Left lobe of liver (tissue), 2 donors: ENCODE data around the gene TSKU. TPM values are rescaled to one million over a fixed set of nuclear protein-coding genes. Genes with fewer than 3 reads are reported as not detected.
"Not testable (repeated sequence)": the region's sequence is repeated elsewhere in the genome, so short reads cannot be mapped to it uniquely, and the experiment has no call there.

Source experiments
- ATAC-seq: fragments of 200-7000 bp; cut with Tn5 transposase; one replicate; pipeline ENCODE4 v1.9.1; 2020; ENCODE audit warnings: mild to moderate bottlenecking, moderate library complexity
- DNase-seq: peaks from one replicate; pipeline ENCODE4 v3.0.0-alpha.2; 2020; ENCODE audit warnings: low spot score
- total RNA-seq: library from RNA; stranded (reverse); gene quantifications from one replicate; pipeline ENCODE4 v1.2.1, GENCODE V29; 2021
- donor health status: DM: no; HTN: no; CAD: no; lungs with moderate emphysema.
- donor health status: DM: no; HTN: yes; CAD: no.

TSKU gene
- total RNA-seq, 1 donor from 2014 or later, result 547 TPM

DNA sequence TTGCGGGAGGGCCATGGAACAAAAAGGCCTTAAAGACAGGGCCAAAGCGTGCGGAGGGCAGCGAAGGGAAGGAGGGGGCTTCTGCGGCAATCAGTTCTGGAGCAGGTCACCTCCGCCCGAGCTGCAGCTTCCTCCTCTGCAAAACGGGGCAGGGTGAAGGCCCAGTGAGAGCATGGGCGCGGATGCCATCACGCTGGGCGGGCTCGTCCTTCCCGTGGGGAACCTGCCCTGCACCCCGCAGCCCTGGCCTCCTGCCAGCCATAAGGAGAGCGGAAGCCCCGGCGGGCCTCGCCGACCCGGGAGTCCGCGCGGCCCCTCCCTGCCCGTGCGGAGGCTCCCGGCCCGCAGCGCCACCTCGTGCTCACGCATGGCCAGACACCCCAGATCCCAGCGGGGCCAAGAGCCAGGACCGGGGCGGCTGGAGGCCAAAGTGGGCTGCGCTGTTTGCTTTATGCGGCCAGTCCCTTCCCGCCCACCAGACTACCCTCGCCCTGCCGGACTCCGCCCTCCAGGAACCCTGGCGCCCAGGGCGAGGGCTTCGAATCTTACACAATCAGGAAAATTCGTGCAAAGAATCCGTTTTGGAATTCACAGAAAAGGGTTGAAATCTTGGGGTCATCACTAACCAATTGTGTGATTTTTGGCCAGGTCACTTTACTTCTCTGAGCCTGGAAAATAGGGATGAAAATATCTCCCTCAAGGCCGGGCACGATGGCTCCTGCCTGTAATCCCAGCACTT, 16.1 kb downstream of the TSKU start:
- peak; percentile 94 for DNase-seq
- ATAC-seq, result peak; percentile 47

DNA sequence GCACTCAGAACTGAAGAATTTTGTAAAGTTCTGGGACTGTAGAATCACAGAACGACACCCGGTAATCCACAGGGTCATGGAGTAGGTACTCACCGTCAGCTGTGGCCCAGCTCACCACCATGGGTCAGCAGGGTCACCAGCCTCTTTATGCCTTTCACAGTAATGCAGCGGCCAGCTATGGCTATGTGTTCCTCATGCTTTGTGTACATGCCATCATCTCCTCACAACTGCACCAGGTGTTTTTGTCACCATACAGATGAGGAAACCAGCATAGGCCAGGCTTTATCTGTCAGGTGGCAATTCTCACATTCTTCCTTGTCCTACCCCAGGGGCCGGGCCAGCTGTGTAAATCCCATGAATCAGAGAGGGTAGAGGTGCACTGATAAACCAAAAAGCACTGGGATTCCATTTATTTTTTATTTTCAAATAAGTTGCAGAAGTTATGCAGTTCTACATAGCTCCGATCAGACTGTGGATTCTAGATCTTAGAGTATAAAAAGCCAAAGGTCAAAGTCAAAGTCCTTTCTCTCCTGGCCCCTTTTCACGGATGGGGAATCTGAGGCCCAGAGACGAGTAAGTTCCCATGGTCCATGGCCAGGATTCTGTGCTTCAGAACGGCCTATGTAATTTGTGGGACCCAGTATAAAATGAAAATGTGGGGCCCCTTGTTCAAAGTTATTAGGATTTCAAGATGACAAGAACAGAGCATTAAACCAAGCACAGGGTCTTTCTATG, 17.5 kb downstream of the TSKU start:
- peak; percentile 0 for ATAC-seq
- DNase-seq, result peak; percentile 62

DNA sequence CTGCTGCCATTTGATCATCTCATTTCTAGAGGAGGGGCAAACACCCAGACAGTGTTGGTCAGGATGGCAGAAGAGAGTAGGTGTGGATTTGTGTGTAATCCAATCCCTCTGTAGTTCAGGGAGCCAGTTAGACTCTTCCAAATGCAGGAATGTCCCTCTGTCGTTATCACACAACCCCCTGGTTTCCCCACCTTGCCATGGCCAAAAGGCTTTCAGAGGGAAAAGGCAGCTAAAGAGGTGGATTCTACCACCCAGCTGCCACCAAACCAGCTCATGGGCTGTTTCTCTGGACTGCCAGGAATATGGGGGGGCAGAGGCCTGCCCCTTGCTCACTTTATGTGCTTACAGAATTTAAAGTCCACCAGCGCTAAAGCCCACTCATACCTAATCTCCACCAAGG, 18.1 kb downstream of the TSKU start:
- DNase-seq (peak; percentile 67), ATAC-seq (peak; percentile 2)

DNA sequence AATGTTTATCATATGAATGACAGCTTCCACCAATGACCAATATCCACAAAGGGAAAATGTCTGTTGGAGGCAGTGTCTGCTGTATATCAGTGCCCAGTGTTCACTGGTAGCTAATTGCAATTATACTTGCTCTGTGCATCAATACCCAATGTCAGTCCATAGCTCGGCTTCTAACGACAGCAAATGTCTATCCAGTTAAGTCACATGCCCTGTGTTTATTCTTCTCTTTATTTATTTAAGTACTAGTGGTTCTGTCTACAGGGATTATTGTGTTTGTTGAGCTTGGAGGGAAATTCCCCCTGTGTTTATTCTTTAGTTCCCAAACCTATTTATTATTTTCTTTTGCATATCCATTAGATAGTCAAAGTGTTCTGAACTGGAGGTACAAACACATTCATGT, 18.6 kb downstream of the TSKU start:
- no peak for DNase-seq
- peak; percentile 0 for ATAC-seq

DNA sequence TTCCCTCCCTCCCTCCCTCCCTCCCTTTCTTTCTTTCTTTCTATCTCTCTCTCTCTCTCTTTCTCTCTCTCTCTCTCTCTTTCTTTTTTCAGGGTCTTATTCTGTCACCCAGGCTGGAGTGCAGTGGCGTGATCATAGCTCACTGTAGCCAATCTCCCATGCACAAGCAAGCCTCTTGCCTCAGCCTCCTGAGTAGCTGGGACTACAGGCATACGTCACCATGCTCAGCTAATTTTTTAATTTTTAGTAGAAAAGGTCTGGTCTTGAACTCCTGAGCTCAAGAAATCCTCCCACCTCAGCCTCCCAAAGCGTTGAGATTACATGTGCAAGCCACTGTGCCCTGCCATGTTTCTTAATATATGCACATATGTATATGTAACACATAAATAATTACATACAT, 19.0 kb downstream of the TSKU start:
- ATAC-seq, result no peak

DNA sequence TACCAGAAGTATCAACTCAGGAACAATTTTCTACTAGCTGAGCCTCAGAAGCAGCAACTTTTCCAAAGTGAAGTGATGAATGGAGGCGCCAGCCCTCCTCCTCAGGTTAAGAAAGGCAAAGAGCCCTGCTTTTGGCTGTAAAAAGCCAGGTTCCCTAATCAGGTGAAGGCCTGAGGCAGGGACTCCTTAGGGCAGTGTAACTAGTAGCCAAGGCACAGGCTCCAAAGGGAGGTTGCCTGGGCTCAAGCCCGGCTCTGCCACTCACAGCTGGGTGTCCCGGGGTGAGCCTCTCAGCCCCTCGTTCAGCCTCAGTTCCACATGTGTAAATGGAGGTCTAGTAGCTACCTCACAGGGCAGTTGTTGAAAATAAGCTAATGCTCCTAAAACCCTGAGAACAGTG, 19.5 kb downstream of the TSKU start:
- DNase-seq (peak; percentile 64), ATAC-seq (peak; percentile 1)

More for the DNA sequence above, 19.0 kb downstream of the TSKU start:
- DNase-seq, result peak; percentile 43

DNA sequence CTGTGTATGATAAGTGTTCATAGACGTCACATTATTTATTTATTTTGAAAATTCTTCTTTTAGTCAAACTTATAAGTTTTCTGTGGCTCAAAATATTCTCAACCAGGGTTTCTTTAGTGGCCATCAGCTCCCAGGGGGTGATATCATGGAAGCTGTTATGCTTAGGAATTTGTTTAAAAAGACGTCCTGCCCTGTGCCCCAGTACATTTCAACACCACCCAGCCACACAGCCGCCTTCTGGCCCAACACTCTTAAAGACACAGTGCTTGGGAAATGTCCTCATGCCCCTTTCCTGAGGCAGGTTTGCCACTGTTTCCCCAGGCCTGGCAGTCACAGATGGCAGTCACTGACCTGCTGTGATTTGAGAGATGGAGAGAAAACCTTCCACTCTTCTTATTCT, 19.9 kb downstream of the TSKU start:
- ATAC-seq, result peak; percentile 2
- DNase-seq, result peak; percentile 71

DNA sequence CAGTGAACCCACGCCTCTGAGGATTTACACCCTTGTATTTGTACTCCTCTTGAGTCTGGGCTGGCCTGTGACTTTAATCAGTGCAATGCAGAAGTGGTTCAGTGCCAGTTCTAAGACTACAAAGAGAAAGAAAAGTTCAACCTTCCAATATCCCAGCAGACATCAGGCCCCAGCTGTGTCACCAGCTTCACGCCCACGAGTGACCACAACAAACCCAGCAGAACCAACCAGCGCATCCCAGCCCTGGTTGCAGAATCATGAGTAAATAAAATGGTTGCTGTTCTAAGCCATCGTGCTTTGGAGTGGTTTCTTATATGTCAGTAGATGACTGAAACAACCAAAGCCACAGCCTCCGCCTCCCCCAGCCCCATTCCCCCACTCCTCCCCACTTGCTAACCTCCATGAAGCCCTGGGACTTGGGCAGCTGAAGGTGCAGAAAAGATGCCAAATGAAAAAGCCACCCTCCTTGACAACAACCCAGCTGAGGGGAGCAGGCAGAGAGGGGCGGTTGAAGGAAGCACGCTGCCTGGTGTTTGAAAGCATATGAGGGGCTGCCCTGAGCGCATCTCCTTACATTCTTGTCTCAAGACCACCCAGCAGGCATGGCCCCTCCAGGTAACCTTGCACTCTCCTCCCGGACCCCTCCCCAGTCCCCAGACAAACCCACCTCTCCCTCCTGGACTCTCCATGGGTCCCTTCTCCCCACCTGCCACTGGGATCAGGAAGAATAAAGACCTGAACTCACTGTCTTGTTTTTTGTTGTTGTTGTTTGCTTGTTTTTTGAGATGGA, 20.9 kb downstream of the TSKU start:
- ATAC-seq, result no peak
- peak; percentile 53 for DNase-seq

DNA sequence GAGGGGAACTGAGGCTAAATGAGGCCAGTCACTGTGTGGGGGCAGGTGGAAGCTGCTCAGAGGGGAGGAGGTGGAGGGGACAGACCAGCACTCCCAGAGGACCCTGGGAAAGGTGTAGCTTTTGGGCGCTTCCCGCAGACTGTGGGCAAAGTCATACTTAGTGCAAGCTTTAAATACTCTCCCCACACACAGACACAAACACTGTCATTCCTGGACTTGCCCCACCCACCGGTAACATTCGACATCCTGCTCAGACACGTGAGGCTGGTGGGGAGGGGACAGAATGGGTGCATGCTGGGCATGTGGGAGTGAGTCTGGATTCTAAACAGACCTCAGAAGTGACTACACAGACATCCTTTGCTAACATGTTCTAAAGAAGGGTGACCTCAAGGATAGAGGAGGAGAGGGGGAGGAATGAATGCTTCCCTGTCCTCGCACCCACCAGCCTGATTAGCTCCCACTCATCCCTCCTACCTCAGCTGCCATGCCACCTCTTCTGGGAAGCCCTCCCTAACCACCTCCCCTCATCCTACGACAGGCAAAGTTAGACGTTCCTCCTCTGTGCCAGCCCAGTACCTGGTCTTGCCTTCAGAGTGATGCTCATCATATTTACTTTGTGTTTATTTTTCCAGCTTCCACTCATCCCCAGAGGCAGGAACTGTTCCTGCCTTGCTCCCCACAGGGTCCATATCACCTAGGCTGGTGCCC, 22.2 kb downstream of the TSKU start:
- DNase-seq, result peak; percentile 56
- ATAC-seq, result peak; percentile 1

DNA sequence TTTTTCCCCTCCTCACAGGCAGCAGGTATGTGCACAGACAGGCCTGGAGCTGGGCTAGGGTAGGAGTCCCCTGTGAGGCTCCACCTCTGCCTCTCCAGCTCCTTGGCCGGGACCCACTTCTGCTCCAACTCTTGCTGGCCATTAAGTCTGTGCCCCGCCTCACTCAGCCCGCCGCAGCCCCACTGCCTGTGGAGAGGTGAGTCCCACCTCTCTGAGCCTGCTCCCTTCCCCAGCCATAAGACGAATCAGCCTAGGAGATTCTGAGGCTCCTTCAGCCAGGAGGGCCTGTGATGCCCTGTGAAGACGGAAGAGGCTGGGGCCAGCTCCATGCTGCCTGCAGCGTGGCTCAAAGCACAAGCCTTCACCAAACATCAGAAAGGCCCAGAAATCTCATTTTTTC, 23.0 kb downstream of the TSKU start:
- ATAC-seq (no peak), DNase-seq (peak; percentile 43)

DNA sequence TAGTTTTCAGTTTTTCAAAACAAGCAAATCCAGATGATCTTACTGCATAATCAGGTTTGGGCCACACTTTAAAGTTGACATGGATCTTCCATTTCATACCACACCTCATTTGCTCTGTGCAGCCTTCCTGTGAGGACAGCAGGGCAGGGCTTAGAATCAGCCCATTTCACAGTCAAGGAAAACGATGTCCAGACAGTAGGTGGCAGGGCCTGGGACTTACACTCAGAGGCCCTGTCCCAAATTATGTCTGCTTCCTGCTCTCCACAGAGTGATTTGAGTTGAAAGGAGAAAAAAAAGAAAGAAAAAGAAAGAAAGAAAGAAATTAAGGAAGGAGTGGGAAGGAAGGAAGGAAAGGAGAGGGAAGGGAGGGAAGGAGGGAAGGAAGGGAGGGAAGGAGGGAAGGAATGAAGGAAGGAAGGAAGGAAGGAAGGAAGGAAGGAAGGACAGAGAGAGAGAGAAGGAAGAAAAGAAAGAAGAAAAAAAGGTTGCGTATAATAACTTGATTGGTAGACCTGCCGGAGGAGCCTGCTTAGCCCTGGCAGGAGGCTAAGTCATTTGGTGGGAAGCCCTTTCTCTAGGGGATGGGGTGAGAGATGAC, 23.6 kb downstream of the TSKU start:
- no peak for ATAC-seq
- DNase-seq, result no peak

DNA sequence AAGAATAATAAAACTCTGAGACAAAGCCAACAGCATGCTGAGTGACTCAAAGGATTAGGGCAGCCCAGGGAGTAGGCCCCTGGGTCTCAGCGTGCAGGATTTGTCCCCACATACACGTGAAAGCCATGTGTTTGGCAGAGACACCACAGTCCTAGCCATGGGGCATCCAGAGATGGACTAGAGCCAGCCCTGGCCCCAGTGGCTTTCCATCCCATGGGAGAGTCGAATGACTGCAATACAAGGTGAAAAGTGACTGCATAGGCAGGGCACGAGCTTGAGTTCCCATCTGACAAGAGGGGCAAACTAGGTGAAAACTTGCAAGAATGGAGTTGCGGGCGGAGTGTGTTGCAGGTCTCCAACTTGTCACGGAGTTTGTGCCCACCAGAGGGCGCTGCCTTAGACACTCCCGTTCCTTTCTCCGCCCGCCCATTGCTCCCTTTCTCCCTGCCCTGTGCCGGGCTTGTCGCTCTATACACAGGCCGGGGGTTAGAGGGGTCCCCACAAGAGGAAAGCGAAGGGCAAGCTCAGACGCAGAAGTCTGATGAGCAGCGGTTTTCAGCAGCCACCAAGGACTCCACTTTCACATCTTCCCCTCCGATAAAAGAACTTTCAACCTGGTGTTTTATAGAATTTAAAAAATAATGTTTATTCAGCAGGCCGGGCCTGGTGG, 24.2 kb downstream of the TSKU start:
- ATAC-seq (peak; percentile 55), DNase-seq (peak; percentile 81)

DNA sequence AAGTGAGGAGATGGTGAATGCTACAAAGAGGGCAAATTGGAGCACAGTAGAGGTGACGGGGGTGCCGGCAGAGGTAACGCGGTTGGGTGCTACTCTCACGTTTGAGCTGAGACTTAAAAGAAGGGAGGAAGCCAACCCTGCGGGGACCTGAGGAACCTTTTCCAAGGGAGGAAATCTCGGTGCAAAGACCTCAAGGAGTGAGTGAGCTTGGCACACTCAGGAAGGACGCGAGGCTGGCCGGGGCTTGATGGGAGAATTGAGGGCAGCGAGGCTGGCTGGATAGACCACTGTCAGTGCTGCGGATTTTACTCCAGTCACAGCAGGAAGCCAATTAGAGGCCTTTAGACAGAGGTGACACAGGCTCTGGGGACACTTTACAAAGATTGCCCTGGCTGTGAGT, 25.0 kb downstream of the TSKU start:
- peak; percentile 39 for DNase-seq

DNA sequence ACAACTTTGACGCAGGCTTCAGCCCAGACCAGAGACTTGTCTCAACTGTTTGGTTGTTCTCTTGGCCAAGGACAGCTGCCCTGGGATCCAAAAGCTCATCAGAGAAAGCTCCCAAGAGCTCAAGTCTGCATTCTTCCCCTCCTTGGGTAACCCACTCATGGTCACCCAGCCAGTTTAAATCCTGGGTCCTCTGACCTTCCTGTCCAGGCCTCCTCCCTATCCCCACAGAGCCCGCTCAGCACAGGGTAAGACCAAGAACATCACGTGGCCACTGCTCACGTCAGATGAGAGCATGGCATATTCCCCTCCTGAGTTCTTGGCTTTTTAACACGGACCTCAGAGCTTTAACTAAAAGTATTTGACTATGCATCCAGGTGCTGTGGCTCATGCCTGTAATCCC, 25.8 kb downstream of the TSKU start:
- no peak for ATAC-seq

More for the DNA sequence above, 25.0 kb downstream of the TSKU start:
- no peak for ATAC-seq

DNA sequence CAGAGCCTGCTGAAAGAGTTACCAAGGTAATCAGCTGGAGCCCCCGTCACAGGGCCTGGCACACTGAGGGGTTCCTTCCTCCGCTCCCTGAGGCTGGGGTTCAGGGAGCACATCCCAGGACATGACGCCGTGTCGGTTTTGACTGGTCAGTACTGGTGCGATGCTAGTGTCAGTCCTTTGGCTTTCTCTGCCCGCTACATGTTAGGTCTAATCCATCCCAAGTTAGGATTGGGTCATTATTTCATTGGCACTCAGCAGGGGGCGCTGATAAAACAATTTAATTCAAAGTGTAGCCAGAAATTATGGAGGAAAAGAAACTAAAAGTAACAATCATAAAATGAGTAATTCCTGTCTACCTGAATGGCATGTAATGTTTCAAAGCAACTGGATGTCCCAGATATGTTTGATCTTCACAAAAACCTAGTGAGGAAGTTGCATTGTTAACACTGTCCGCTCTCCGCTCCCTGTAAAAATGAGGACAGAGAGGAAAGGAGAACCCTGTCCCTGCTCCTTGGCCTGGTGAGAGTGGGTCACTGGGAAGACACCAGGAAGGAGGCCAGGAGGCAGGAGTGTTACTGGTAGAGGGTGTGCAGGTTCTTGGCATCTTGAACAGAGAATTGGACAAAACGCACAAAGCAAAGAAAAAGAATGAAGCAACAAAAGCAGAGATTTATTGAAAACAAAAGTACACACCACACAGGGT, 27.1 kb downstream of the TSKU start:
- ATAC-seq (peak; percentile 76), DNase-seq (peak; percentile 63)

More for the DNA sequence above, 25.8 kb downstream of the TSKU start:
- DNase-seq, result no peak

DNA sequence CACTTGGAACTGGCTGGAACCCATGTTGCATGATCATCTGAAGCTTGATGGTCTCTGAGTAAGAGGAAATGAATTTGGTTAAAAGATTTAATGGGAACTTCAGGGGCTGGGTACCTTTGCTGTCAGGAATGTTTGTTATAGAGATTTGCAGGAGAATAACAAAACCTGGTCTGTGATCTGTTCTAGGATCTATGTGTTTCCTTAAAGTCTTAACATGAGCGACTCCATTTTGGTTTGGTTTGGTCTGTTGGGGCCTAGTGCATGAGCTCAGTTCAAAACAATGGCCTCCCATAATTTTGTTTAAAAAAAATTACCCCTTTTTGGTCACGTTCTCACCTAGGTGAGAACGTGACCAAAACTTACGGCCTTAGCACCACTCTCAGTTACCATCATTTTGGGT, 28.1 kb downstream of the TSKU start:
- no peak for DNase-seq
- no peak for ATAC-seq

DNA sequence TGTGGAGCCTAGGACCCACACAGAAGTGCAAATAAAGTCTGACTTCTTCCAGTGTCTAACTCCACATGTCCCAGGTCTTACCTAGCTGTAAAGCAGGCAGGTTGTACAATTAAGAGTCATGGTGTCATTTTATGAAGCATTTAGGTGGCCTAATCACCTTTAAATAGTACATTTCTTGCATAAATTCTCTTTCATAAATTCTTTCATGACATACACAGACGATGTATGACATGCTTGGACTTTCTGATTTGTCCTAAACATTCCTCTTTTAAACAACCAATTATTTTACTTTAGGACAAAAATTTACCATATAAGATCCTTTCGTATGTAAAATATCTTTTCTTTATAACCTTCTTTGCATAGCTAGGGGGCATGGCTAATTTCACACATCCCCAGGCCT, 31.3 kb downstream of the TSKU start:
- ATAC-seq, result no peak
- DNase-seq, result no peak

DNA sequence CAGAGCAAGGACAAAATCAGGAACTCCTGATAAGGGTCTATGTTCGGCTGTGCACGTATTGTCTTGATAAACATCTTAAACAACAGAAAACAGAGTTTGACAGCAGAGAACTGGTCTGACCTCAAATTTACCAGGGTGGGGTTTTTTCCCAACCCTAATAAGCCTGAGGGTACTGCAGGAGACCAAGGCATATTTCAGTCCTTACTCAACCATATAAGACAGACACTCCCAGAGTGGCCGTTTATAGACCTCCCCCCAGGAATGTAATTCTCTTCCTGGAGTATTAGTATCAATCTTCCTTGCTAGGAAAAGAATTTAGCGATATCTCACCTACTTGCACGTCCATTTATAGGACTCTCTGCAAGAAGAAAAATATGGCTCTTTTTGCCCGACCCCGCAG, 32.5 kb downstream of the TSKU start:
- DNase-seq, ATAC-seq: not testable (repeated sequence)

DNA sequence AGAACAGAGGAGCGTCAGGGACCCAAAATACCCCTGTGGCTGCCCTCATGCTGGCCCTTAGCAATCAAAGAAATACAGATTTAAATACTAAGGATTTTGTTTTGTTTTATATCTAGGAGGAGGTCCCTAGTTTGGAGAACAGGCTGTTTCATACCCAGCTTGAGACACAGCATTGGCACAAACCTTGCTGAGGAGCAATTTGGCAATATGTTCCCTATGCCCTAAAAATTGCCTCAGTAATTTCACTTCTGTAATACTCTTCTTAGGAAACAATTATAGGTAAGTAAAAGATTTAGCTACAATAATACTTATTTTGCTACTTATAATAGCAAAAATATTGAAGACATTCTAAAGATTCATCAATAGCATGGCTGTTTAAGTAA, 37.0 kb downstream of the TSKU start:
- ATAC-seq (no peak), DNase-seq (no peak)
